Measurements from ENCODE around the gene AS3MT.
A peak's percentile ranks its signal among the peaks of the same experiment; 100 is the strongest.

The AS3MT gene

GRCh38 chr10:102917314-102917961, 48.2 kb downstream of the AS3MT start (continued):
- TF ChIP-seq RBAK (tag by site-specific recombination; IDR thresholded peaks at IDR 0.05) (no peak), ZNF654 (tag by site-specific recombination; IDR thresholded peaks at IDR 0.05; ENCODE audit: low read depth) (peak; percentile 93), ZNF23 (tag by site-specific recombination; IDR thresholded peaks at IDR 0.05; ENCODE audit: borderline replicate concordance) (no peak), ZNF561 (tag by site-specific recombination; IDR thresholded peaks at IDR 0.05; ENCODE audit: borderline replicate concordance) (no peak), ZNF677 (tag by site-specific recombination; IDR thresholded peaks at IDR 0.05) (no peak)

GRCh38 chr10:102917962-102918816, 48.9 kb downstream of the AS3MT start, which contains the start of gene CNNM2:
TSS of gene CNNM2 (plus strand) at chr10:102918294. CDS start at chr10:102918481, 187 bp downstream.
- no peaks in the 10 kb centered on the region for H3K9me3 ChIP-seq (ENCODE audit: control insufficient read depth, insufficient read depth, low read depth, low read length)
- ChIA-PET POLR2A (interaction anchor here (0.6 to 1.7 kb wide), 16 partner anchors 14 to 359 kb away, joined by 3 to 7 read pairs (median 3); partner anchors contain the start of genes ARL3, BORCS7, CYP17A1 and INA), CTCF (interaction anchor here (0.6 to 4.1 kb wide), 29 partner anchors 25 to 1363 kb away, joined by 3 to 57 read pairs (median 4); partner anchors contain the start of genes CYP17A1 and WBP1L)
- H3K4me1 ChIP-seq (ENCODE audit: control insufficient read depth, insufficient read depth, low read length) = peaks cover 6% of the 10 kb centered on the region; the same call in 1 of the 2 replicates
- H3K4me3 ChIP-seq (ENCODE audit: low read depth, low read length) = peak within 1 kb of the TSS; percentile 98
- no peaks in the 10 kb centered on the region for H3K36me3 ChIP-seq (ENCODE audit: control insufficient read depth in 2 of 2, insufficient read depth in 1 of 2, low read length in 2 of 2)
- peak within 1 kb of the TSS; percentile 84 for H3K27ac ChIP-seq (ENCODE audit: extremely low read depth, low read depth, low read length)
- peak; percentile 99 for TF ChIP-seq YY1 (tag by site-specific recombination; IDR thresholded peaks at IDR 0.05)
- 0 out of 2 replicates have a peak, but pooled peaks have one; percentile 15 for TF ChIP-seq PBX3 (CRISPR knock-in tag; IDR thresholded peaks at IDR 0.05)
- no peak for TF ChIP-seq ZNF223 (tag by site-specific recombination; IDR thresholded peaks at IDR 0.05)
- 0 out of 2 replicates have a peak, but pooled peaks have one; percentile 20 for TF ChIP-seq ZNF2 (tag by site-specific recombination; IDR thresholded peaks at IDR 0.05)
- TF ChIP-seq SP7 (tag by site-specific recombination; IDR thresholded peaks at IDR 0.05) = peak; percentile 59
- 0 out of 2 replicates have a peak, but pooled peaks have one; percentile 40 for TF ChIP-seq KLF17 (tag by site-specific recombination; IDR thresholded peaks at IDR 0.05)
- TF ChIP-seq GLIS2 (tag by site-specific recombination; IDR thresholded peaks at IDR 0.05) = peak; percentile 89
- TF ChIP-seq ZNF366 (tag by site-specific recombination; conservative IDR thresholded peaks at IDR 0.05) = peak; percentile 85
- peak; percentile 62; the same call in 1 of the 2 replicates for TF ChIP-seq ZNF561 (tag by site-specific recombination; IDR thresholded peaks at IDR 0.05; ENCODE audit: borderline replicate concordance)
- peak; percentile 94 for TF ChIP-seq ZNF398 (tag by site-specific recombination; IDR thresholded peaks at IDR 0.05)
- peak; percentile 67 for TF ChIP-seq ZIC2 (tag by site-specific recombination; IDR thresholded peaks at IDR 0.05)
- peak; percentile 86 for TF ChIP-seq ZNF660 (tag by site-specific recombination; IDR thresholded peaks at IDR 0.05)
- TF ChIP-seq REST (tag by site-specific recombination; IDR thresholded peaks at IDR 0.05) = 0 out of 2 replicates have a peak, but pooled peaks have one; percentile 29
- peak; percentile 86 for TF ChIP-seq YY2 (tag by site-specific recombination; IDR thresholded peaks at IDR 0.05)
- TF ChIP-seq ZFP41 (tag by site-specific recombination; IDR thresholded peaks at IDR 0.05; ENCODE audit: borderline replicate concordance) = no peak
- no peak for TF ChIP-seq ZNF837 (tag by site-specific recombination; IDR thresholded peaks at IDR 0.05)
- TF ChIP-seq KLF10 (tag by site-specific recombination; IDR thresholded peaks at IDR 0.05) = peak; percentile 98
- TF ChIP-seq KLF16 (tag by site-specific recombination; IDR thresholded peaks at IDR 0.05) = peak; percentile 52
- TF ChIP-seq ZXDB (tag by site-specific recombination; IDR thresholded peaks at IDR 0.05) = peak; percentile 81
- TF ChIP-seq ZSCAN5A (tag by site-specific recombination; IDR thresholded peaks at IDR 0.05) = 0 out of 2 replicates have a peak, but pooled peaks have one; percentile 42
- peak; percentile 36; the same call in 1 of the 2 replicates for TF ChIP-seq WT1 (tag by site-specific recombination; IDR thresholded peaks at IDR 0.05)
- TF ChIP-seq ZNF335 (tag by site-specific recombination; conservative IDR thresholded peaks at IDR 0.05) = peak; percentile 83
